HG02885 (cell line): ENCODE measurements around the gene SHISA7.
A peak's percentile ranks its signal among the peaks of the same experiment; 100 is the strongest.

ENCODE experiments used
- ATAC-seq: cut with Tn5 transposase; IDR thresholded peaks from one replicate; pipeline ENCODE4 v1.9.1; 2021; ENCODE audit warnings: mild to moderate bottlenecking; ENCODE audit not compliant: unreplicated experiment, poor library complexity

The SHISA7 gene

GRCh38 chr19:55464039-55464661 lies 21.1 kb upstream of the SHISA7 start:
- ATAC-seq, result no peak

- no peak for ATAC-seq
Measured at GRCh38 chr19:55463583-55464031, 20.5 kb upstream of the SHISA7 start.

GRCh38 chr19:55462722-55463121 lies 19.6 kb upstream of the SHISA7 start:
- no peak for ATAC-seq

GRCh38 chr19:55461974-55462626 lies 19.0 kb upstream of the SHISA7 start:
- no peak for ATAC-seq

GRCh38 chr19:55461259-55461973 lies 18.3 kb upstream of the SHISA7 start, which contains the start of gene ISOC2:
Gene ISOC2 (minus strand): TSS chr19:55461642. CDS start chr19:55456486, 5,156 bp downstream.
- peak; percentile 96 for ATAC-seq

- no peak for ATAC-seq
Measured at GRCh38 chr19:55460670-55461258, 17.7 kb upstream of the SHISA7 start.

- ATAC-seq, result no peak
Measured at GRCh38 chr19:55459950-55460657, 17.0 kb upstream of the SHISA7 start.

GRCh38 chr19:55459551-55459949 lies 16.4 kb upstream of the SHISA7 start:
- no peak for ATAC-seq

- ATAC-seq, result no peak
Measured at GRCh38 chr19:55457683-55458457, 14.8 kb upstream of the SHISA7 start.

GRCh38 chr19:55456347-55456746 lies 13.2 kb upstream of the SHISA7 start:
- ATAC-seq, result no peak

- no peak for ATAC-seq
Measured at GRCh38 chr19:55455576-55456235, 12.6 kb upstream of the SHISA7 start.

GRCh38 chr19:55454787-55455243 lies 11.7 kb upstream of the SHISA7 start:
- no peak for ATAC-seq

- no peak for ATAC-seq
Measured at GRCh38 chr19:55453511-55454260, 10.6 kb upstream of the SHISA7 start.

GRCh38 chr19:55452749-55453346 lies 9.7 kb upstream of the SHISA7 start:
- no peak for ATAC-seq

- ATAC-seq, result no peak
Measured at GRCh38 chr19:55451965-55452748, 9.1 kb upstream of the SHISA7 start.

GRCh38 chr19:55451163-55451964 lies 8.3 kb upstream of the SHISA7 start:
- ATAC-seq, result no peak
